Lower leg skin (tissue), 3 donors: ENCODE data around the gene ZFYVE21.

ENCODE experiments used
- POLR2A ChIP-seq, 2 donors: fragments of 450-650 bp; IDR thresholded peaks; one replicate each; pipeline ENCODE4 v1.6.1; 2016 to 2017; ENCODE audit warnings: antibody characterized with exemption in 2 of 2, mild to moderate bottlenecking in 1 of 2, moderate library complexity in 1 of 2
- TF ChIP-seq, protein P1 (sequence below), 3 donors: fragments of 450-650 bp; IDR thresholded peaks; one replicate each; pipeline ENCODE4 v1.5.1; 2016; ENCODE audit warnings: antibody characterized with exemption in 3 of 3, mild to moderate bottlenecking in 3 of 3, moderate library complexity in 2 of 3

- TF ChIP-seq POLR2A (IDR thresholded peaks at IDR 0.05): no peak
- TF ChIP-seq, protein P1, sequence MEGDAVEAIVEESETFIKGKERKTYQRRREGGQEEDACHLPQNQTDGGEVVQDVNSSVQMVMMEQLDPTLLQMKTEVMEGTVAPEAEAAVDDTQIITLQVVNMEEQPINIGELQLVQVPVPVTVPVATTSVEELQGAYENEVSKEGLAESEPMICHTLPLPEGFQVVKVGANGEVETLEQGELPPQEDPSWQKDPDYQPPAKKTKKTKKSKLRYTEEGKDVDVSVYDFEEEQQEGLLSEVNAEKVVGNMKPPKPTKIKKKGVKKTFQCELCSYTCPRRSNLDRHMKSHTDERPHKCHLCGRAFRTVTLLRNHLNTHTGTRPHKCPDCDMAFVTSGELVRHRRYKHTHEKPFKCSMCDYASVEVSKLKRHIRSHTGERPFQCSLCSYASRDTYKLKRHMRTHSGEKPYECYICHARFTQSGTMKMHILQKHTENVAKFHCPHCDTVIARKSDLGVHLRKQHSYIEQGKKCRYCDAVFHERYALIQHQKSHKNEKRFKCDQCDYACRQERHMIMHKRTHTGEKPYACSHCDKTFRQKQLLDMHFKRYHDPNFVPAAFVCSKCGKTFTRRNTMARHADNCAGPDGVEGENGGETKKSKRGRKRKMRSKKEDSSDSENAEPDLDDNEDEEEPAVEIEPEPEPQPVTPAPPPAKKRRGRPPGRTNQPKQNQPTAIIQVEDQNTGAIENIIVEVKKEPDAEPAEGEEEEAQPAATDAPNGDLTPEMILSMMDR (IDR thresholded peaks at IDR 0.05): no peak
These were observed 26.3 kb downstream of the ZFYVE21 start for GRCh38 chr14:103741876-103742275.
